Immature natural killer cell (primary cell): ENCODE measurements around the gene CDK14. TPM values are rescaled to one million over a fixed set of nuclear protein-coding genes. Genes with fewer than 3 reads are reported as not detected.
"Not testable (repeated sequence)": the region's sequence is repeated elsewhere in the genome, so short reads cannot be mapped to it uniquely, and the experiment has no call there.

Experiments used
- DNase-seq, 3 donors: peaks; one replicate each; pipeline ENCODE4 v3.0.0; 2022; ENCODE audit warnings: mixed read lengths in 1 of 3
- H3K27ac Mint-ChIP-seq, 6 donors: one replicate each; pipeline ENCODE4 v1.8.0; 2020; ENCODE audit warnings: mixed read lengths in 6 of 6, mild to moderate bottlenecking in 5 of 6, inconsistent platforms in 4 of 6, moderate library complexity in 3 of 6
- H3K27me3 Mint-ChIP-seq, 3 donors: one replicate each; pipeline ENCODE4 v1.8.0; 2020 to 2021; ENCODE audit warnings: low read depth in 3 of 3, mild to moderate bottlenecking in 3 of 3, mixed read lengths in 3 of 3, moderate library complexity in 3 of 3, inconsistent platforms in 1 of 3
- H3K36me3 Mint-ChIP-seq, 3 donors: one replicate each; pipeline ENCODE4 v1.8.0; 2020; ENCODE audit warnings: mixed read lengths in 3 of 3, inconsistent platforms in 2 of 3, mild to moderate bottlenecking in 2 of 3
- H3K4me1 Mint-ChIP-seq, 2 donors: one replicate each; pipeline ENCODE4 v1.8.0; 2020; ENCODE audit warnings: inconsistent platforms in 2 of 2, mild to moderate bottlenecking in 2 of 2, mixed read lengths in 2 of 2, moderate library complexity in 1 of 2
- H3K4me3 Mint-ChIP-seq, 5 donors: one replicate each; pipeline ENCODE4 v1.8.0; 2020; ENCODE audit warnings: mild to moderate bottlenecking in 5 of 5, mixed read lengths in 5 of 5, inconsistent platforms in 3 of 5, moderate library complexity in 3 of 5
- H3K9me3 Mint-ChIP-seq, 6 donors: one replicate each; pipeline ENCODE4 v1.8.0; 2020; ENCODE audit warnings: mild to moderate bottlenecking in 6 of 6, mixed read lengths in 6 of 6, inconsistent platforms in 4 of 6, moderate library complexity in 3 of 6
- polyA plus RNA-seq, 3 donors: library from polyadenylated mRNA; unstranded; fragments of 300-500 nt; fragmentation: Illumina TruSeq; gene quantifications; one replicate each; pipeline ENCODE4 v1.2.3, GENCODE V29; 2021

CDK14 gene
- polyA plus RNA-seq, 3 donors from 2014 or later: 0.22 TPM; not detected in 2

GRCh38 chr7:90713628-90714027 is 117.5 kb downstream of the CDK14 start:
- H3K36me3 Mint-ChIP-seq: no peaks in the 10 kb centered on the region
- no peak overlapping the region for H3K4me3 Mint-ChIP-seq
- H3K9me3 Mint-ChIP-seq: peaks cover 0 to 9% (median 4%) of the 10 kb centered on the region in 6 donors
- peaks cover 0 to 2% (median 0%) of the 10 kb centered on the region in 3 donors for H3K27me3 Mint-ChIP-seq
- DNase-seq: no peak
- H3K4me1 Mint-ChIP-seq: no peaks in the 10 kb centered on the region
- no peak overlapping the region for H3K27ac Mint-ChIP-seq

- no peak overlapping the region for H3K27ac Mint-ChIP-seq
- peaks cover 0 to 2% (median 0%) of the 10 kb centered on the region in 3 donors for H3K27me3 Mint-ChIP-seq
- peaks cover 0 to 6% (median 2%) of the 10 kb centered on the region in 6 donors for H3K9me3 Mint-ChIP-seq
- H3K4me3 Mint-ChIP-seq: no peak overlapping the region
- no peaks in the 10 kb centered on the region for H3K4me1 Mint-ChIP-seq
- H3K36me3 Mint-ChIP-seq: no peaks in the 10 kb centered on the region
- no peak for DNase-seq
These were observed 118.9 kb downstream of the CDK14 start for GRCh38 chr7:90715067-90715466.

- H3K4me3 Mint-ChIP-seq: no peak overlapping the region
- no peak overlapping the region for H3K27ac Mint-ChIP-seq
- DNase-seq: no peak
- H3K4me1 Mint-ChIP-seq: no peaks in the 10 kb centered on the region
- no peaks in the 10 kb centered on the region for H3K36me3 Mint-ChIP-seq
- H3K9me3 Mint-ChIP-seq: peaks cover 0 to 3% (median under 1%) of the 10 kb centered on the region in 6 donors
- peaks cover 0 to 2% (median 0%) of the 10 kb centered on the region in 3 donors for H3K27me3 Mint-ChIP-seq
These were observed 121.4 kb downstream of the CDK14 start for GRCh38 chr7:90717296-90718060.

- H3K36me3 Mint-ChIP-seq: no peaks in the 10 kb centered on the region
These were observed 123.0 kb downstream of the CDK14 start for GRCh38 chr7:90719155-90719554.

GRCh38 chr7:90720984-90721760 is 125.1 kb downstream of the CDK14 start:
- Mint-ChIP-seq H3K27me3 (no peaks in the 10 kb centered on the region), H3K4me1 (no peaks in the 10 kb centered on the region), H3K27ac (no peak overlapping the region), H3K36me3 (no peaks in the 10 kb centered on the region), H3K4me3 (no peak overlapping the region), H3K9me3 (peaks cover 0 to 3% (median 0%) of the 10 kb centered on the region in 6 donors)
- DNase-seq: no peak

More at GRCh38 chr7:90719155-90719554, 123.0 kb downstream of the CDK14 start:
- Mint-ChIP-seq H3K9me3 (peaks cover 0 to 2% (median 0%) of the 10 kb centered on the region in 6 donors), H3K27me3 (peaks cover 0 to 2% (median 0%) of the 10 kb centered on the region in 3 donors), H3K4me1 (no peaks in the 10 kb centered on the region), H3K4me3 (no peak overlapping the region), H3K27ac (no peak overlapping the region)
- DNase-seq: no peak

- Mint-ChIP-seq H3K27ac (no peak overlapping the region), H3K27me3 (no peaks in the 10 kb centered on the region), H3K4me3 (no peak overlapping the region), H3K4me1 (no peaks in the 10 kb centered on the region), H3K9me3 (peaks cover 0 to 5% (median 0%) of the 10 kb centered on the region in 6 donors), H3K36me3 (no peaks in the 10 kb centered on the region)
- DNase-seq: no peak
These were observed 125.8 kb downstream of the CDK14 start for GRCh38 chr7:90721869-90722431.

GRCh38 chr7:90723233-90723632 is 127.1 kb downstream of the CDK14 start:
- DNase-seq: no peak
- Mint-ChIP-seq H3K9me3 (peaks cover 0 to 5% (median 0%) of the 10 kb centered on the region in 6 donors), H3K4me1 (no peaks in the 10 kb centered on the region), H3K27me3 (no peaks in the 10 kb centered on the region), H3K36me3 (no peaks in the 10 kb centered on the region), H3K4me3 (no peak overlapping the region), H3K27ac (no peak overlapping the region)

GRCh38 chr7:90723866-90724265 is 127.7 kb downstream of the CDK14 start:
- H3K27ac Mint-ChIP-seq: no peak overlapping the region
- no peak for DNase-seq

GRCh38 chr7:90726120-90726519 is 130.0 kb downstream of the CDK14 start:
- Mint-ChIP-seq H3K9me3 (peaks cover 5 to 12% (median 9%) of the 10 kb centered on the region in 6 donors), H3K27me3 (peaks cover 0 to 2% (median 0%) of the 10 kb centered on the region in 3 donors), H3K36me3 (no peaks in the 10 kb centered on the region), H3K27ac (no peak overlapping the region), H3K4me1 (no peaks in the 10 kb centered on the region), H3K4me3 (no peak overlapping the region)
- DNase-seq: no peak

More at GRCh38 chr7:90723866-90724265, 127.7 kb downstream of the CDK14 start:
- Mint-ChIP-seq H3K4me1 (no peaks in the 10 kb centered on the region), H3K4me3 (no peak overlapping the region), H3K36me3 (no peaks in the 10 kb centered on the region), H3K9me3 (peaks cover 0 to 4% (median 2%) of the 10 kb centered on the region in 6 donors), H3K27me3 (peaks cover 0 to 2% (median 0%) of the 10 kb centered on the region in 3 donors)

GRCh38 chr7:90726623-90727022 is 130.5 kb downstream of the CDK14 start:
- peaks cover 0 to 2% (median 0%) of the 10 kb centered on the region in 3 donors for H3K27me3 Mint-ChIP-seq
- H3K4me1 Mint-ChIP-seq: no peaks in the 10 kb centered on the region
- no peak overlapping the region for H3K27ac Mint-ChIP-seq

GRCh38 chr7:90727412-90727811 is 131.3 kb downstream of the CDK14 start:
- DNase-seq: no peak
- no peak overlapping the region for H3K27ac Mint-ChIP-seq
- no peaks in the 10 kb centered on the region for H3K36me3 Mint-ChIP-seq
- H3K4me1 Mint-ChIP-seq: no peaks in the 10 kb centered on the region
- H3K27me3 Mint-ChIP-seq: peaks cover 0 to 2% (median 2%) of the 10 kb centered on the region in 3 donors
- no peak overlapping the region for H3K4me3 Mint-ChIP-seq
- peaks cover 9 to 19% (median 17%) of the 10 kb centered on the region in 6 donors for H3K9me3 Mint-ChIP-seq

More at GRCh38 chr7:90726623-90727022, 130.5 kb downstream of the CDK14 start:
- DNase-seq: no peak
- Mint-ChIP-seq H3K9me3 (peaks cover 5 to 16% (median 13%) of the 10 kb centered on the region in 6 donors), H3K4me3 (no peak overlapping the region), H3K36me3 (no peaks in the 10 kb centered on the region)

- peaks cover 16 to 27% (median 24%) of the 10 kb centered on the region in 6 donors for H3K9me3 Mint-ChIP-seq
- peaks cover 0 to 3% (median 0%) of the 10 kb centered on the region in 3 donors for H3K36me3 Mint-ChIP-seq
- DNase-seq: no peak
- no peak overlapping the region for H3K27ac Mint-ChIP-seq
- no peak overlapping the region for H3K4me3 Mint-ChIP-seq
- no peaks in the 10 kb centered on the region for H3K4me1 Mint-ChIP-seq
- H3K27me3 Mint-ChIP-seq: peaks cover 0 to 5% (median 2%) of the 10 kb centered on the region in 3 donors
These were observed 132.4 kb downstream of the CDK14 start for GRCh38 chr7:90728568-90728967.

- not testable (repeated sequence) for H3K27ac Mint-ChIP-seq, H3K27me3 Mint-ChIP-seq, H3K4me3 Mint-ChIP-seq, DNase-seq, H3K36me3 Mint-ChIP-seq
- H3K4me1 Mint-ChIP-seq: peaks cover 0 to 11% of the 10 kb centered on the region in 2 donors
- H3K9me3 Mint-ChIP-seq: peaks cover 17 to 33% (median 26%) of the 10 kb centered on the region in 6 donors
These were observed 139.6 kb downstream of the CDK14 start for GRCh38 chr7:90735611-90736280.
